GM18505 (cell line): ENCODE results near the gene STAT4.
"Not testable (repeated sequence)": the region's sequence is repeated elsewhere in the genome, so short reads cannot be mapped to it uniquely, and the experiment has no call there.

Experiments
- ATAC-seq: cut with Tn5 transposase; IDR thresholded peaks from one replicate; pipeline ENCODE4 v1.9.1; 2021; ENCODE audit not compliant: unreplicated experiment
- POLR2A ChIP-seq: IDR thresholded peaks from 4 replicates; pipeline ENCODE4 v1.6.1; 2011; ENCODE audit warnings: borderline replicate concordance; ENCODE audit not compliant: insufficient read depth, insufficient read length; ENCODE audit errors: extremely low read depth

Gene STAT4

GRCh38 chr2:190999949-191000665 lies 150.7 kb downstream of the STAT4 start:
- no peak for ATAC-seq
- TF ChIP-seq POLR2A, result no peak

GRCh38 chr2:190999058-190999457 lies 151.7 kb downstream of the STAT4 start:
- ATAC-seq, result no peak
- peak; percentile 23 for TF ChIP-seq POLR2A

- ATAC-seq, result no peak
- no peak for TF ChIP-seq POLR2A
Measured at GRCh38 chr2:190997526-190998113, 153.2 kb downstream of the STAT4 start.

DNA sequence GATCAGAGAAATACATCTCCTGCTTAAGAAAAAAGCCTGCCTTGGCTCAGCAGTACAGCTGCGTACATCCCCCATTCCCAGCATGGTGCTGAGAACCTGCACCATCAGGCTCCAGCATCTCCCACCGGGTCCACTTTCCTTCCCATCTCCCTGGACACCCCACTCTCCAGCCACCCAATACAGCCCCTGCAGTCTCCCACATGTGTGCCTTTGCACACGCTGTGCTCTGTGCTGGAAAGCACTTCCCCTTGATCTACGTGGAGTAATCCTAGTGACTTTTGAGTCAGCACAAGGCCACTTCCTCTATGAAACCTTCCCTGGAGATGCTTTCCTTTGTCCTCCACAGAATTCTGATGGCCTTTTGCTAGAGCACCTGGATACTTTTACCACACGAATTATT lies 153.8 kb downstream of the STAT4 start:
- no peak for ATAC-seq
- TF ChIP-seq POLR2A, result no peak

DNA sequence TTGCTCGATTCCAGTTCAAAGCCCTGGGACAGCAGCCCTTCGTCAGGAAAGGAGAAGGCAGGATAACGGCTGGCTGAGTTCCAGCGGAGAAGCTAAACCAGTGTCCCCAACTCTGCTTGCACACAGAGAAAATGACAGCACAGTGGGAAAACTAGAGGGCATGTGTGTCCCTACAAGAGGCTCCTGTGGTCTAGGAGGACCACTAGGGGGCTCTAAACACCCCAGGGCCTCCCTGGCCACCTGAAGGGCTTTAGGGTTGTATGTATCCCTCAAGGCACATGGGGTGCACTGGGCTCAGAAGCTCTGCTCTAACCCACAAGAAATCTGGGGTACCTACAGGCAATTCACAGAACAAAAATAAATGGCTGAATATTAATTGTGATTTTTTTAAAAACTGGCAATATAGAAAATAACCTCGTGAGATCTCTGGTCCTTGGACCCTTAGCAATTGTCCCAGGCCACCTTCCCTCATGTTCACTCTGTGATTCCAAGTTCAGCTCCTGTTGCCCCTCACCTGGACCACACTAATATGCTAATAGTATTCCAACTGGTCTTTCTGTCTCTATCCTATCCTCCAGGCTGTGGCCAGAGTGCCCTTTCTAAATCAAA lies 154.4 kb downstream of the STAT4 start:
- ATAC-seq, result no peak
- TF ChIP-seq POLR2A, result peak; percentile 58

- not testable (repeated sequence) for ATAC-seq
Measured at GRCh38 chr2:190995315-190995714, 155.5 kb downstream of the STAT4 start.

- no peak for ATAC-seq
- TF ChIP-seq POLR2A, result peak; percentile 22
Measured at GRCh38 chr2:190994148-190994547, 156.6 kb downstream of the STAT4 start.

- no peak for TF ChIP-seq POLR2A
- no peak for ATAC-seq
Measured at GRCh38 chr2:190993292-190993643, 157.5 kb downstream of the STAT4 start.

DNA sequence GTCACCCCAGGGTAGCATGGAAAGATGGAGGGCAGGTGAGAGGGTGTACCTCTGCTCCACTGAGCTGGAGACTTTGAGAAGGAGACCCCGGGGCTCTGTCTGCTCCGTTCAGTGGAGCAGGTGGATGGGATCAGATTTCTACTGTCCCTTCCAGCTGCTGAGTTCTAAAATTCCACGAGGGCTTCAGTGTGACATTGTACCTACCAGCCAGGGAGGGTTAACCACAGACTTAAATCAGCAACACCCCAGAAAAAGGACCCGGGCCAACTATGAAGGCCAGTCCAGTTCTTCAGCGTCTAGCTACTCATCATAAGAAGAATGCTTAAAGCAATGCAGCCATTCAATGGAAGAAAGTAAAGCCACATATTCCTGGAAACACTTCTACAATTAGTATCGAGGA lies 160.7 kb downstream of the STAT4 start:
- ATAC-seq, result no peak
- no peak for TF ChIP-seq POLR2A

DNA sequence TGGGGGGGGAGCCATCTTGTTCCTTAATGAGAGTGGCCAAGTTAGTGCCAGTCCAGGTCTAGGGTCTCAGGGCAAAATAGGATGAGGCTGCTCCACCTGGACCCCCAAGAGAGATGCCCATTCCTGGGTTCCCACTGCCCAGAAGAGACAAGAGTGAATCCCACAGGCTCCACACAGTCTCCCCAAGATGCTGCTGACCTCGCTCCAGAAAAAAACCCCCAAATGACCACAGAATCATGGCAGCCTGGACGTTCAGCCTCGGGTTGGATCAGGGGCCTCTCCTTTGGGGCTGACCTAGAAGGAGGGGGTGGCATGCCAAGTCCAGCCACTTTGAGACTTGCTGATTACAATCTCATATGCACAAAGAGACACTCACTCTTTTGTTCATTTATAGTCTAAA lies 161.9 kb downstream of the STAT4 start:
- no peak for ATAC-seq
- peak; percentile 51 for TF ChIP-seq POLR2A

DNA sequence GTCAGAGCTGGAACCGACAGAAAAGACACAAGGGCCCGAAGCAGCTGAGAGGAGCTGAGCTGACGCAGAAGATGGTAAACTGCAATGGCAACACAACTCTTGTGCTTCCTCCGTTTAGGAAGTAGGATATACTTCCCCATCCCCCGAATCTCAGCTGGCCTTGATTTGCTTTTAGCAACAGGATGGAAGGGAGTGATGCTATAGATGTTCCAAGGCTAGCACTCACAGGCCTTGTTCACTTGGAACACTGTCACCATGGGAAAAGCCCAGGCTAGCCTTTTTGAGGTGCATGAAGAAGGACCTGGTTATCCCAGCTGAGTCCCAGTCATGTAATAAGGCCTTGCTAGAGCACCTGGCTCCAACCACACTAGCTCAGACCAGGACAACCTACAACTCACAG lies 162.9 kb downstream of the STAT4 start:
- ATAC-seq, result no peak

GRCh38 chr2:190987116-190987515 lies 163.7 kb downstream of the STAT4 start:
- no peak for ATAC-seq
- TF ChIP-seq POLR2A, result peak; percentile 4

More for the DNA sequence above, 162.9 kb downstream of the STAT4 start:
- TF ChIP-seq POLR2A, result no peak

DNA sequence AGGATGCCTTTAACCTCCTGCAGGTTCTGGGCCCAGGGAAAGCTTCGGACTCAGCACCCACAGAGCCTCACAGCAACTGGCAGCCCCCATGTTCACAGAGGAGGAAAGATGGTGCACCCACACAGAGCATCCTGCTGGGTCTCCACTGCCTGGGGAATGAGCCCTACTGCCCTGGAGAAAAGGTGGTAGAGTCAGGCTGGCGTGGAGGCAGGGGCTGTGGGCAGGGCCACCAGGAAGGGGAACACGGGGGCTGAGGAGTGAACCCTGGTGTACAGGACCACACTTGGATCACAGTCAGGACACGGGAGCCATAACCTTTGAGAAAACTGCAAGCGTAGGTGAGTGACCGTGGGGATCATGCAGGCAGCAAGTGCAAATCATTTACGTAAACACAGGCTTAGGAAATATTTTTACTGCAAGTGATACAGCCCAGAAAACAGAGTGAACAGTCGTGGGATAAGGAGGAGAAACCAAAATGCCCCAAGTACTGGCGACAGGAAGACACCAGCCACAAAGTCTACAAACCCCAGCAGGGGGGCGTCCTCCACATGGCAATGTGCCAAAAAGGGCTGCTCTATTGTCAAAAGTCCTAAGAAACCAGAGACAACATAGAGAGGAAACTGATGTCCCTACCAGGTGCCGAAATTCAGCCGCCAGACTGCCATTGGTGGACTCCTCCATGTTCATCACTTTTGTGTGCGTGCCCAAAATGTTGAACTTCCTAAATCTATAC lies 164.4 kb downstream of the STAT4 start:
- TF ChIP-seq POLR2A, result no peak
- ATAC-seq, result no peak

DNA sequence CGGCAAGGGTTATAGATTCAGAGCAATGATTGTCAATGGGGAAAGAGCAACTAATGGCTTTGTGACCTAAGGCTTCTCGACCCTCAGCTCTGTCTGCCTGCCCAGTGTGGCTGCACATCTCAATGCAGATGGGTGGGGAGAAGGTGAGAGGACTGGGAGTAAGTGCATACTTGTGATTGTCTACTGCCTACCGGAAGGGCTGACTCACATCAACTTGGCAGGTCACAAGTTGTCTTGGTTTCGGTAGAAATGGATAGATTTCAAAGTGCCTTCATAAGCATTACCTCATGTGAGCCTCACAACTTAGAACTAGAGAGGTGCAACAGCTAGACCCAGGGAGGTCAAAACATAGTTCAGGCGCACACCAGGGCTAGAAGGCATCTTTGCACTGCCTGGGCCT lies 166.2 kb downstream of the STAT4 start:
- TF ChIP-seq POLR2A, result peak; percentile 42
- ATAC-seq, result no peak
